GM10847 (cell line): ENCODE data around the gene LSAMP.

Experiments
- POLR2A ChIP-seq: IDR thresholded peaks from 2 replicates; pipeline ENCODE4 v1.6.1; 2011; ENCODE audit not compliant: insufficient read length; ENCODE audit errors: extremely low read depth

The LSAMP gene

DNA sequence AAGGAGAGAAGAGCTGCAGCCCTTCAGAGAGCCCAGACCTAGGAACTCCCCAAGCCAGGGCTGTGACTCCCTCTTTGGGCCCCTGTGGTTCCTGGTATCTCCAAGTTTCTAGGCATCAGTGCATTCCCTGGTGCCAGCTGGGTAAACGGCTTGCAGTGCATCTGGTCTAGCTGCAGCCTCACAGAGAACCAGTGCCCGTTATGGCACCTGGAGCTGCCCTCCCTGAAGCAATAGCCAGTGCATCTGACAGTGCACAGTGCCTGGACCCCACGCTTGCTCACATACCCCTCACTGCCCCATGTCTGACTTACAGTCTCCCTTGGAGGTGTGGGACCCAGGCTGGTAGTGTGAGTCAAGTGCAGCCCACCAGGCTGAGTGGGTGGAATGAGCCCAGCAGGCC lies 52.1 kb downstream of the LSAMP start:
- TF ChIP-seq POLR2A: no peak

DNA sequence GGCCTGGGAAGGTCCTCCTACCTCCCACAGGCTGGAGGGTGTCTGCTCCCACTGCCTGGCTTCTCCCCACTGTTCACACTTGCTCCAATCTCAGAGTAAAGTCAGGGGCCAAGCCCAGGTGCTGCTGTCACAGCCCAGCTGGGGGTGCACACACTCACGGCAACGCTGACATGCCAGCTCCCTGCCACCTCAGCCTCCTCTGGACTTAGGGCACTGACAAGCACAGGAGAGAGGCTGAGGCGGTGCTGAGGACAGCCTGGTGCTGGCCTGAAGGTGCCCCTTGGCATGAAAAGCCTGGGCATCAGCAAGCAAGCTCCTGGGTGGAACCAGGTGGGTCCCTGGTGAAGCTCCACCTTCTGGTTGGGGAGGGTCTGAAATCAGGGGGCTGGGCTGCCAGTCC lies 53.0 kb downstream of the LSAMP start:
- no peak for TF ChIP-seq POLR2A

DNA sequence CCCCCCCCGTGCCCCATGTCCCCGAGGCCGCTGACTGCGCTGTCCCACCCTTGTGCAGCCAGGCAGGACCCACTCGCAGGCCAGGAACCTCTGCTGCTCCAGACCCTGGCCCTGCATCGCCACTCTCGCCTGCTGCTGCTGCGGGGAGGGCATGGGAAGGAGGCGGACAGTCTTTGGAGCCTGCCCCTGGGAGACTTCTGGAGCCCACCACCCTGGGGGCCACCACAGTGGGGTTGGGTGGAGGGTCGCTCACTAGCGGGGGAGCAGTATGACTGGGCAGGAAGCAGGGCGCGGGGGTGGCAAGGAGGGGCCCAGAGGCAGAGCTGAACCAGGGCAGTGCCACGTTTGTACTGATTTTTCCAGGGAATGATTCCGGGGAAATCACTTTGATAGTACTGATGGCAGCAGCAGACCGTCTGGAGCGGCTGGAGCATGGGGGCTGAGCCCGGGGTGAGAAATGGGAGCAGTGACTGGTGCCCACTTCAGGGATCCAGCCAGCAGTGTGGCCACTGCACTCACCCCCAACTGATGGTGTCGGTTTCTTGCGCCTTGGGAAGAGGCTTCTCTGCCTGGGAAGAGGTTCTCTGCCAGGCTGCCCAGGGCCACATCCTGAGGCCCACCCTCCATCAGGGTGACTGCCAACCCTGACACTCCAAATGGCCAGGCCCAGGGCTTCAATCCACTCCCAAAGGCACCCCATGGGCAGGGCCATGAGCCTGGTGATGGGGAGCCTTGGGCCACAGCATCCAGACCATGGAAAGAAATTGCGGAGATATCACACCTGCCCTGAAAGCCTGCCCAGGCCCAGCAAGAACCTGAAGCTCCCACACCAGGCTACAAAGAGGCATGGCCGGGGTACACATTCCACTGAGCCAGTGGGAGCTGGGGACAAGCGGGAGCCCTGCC lies 53.7 kb downstream of the LSAMP start:
- no peak for TF ChIP-seq POLR2A

DNA sequence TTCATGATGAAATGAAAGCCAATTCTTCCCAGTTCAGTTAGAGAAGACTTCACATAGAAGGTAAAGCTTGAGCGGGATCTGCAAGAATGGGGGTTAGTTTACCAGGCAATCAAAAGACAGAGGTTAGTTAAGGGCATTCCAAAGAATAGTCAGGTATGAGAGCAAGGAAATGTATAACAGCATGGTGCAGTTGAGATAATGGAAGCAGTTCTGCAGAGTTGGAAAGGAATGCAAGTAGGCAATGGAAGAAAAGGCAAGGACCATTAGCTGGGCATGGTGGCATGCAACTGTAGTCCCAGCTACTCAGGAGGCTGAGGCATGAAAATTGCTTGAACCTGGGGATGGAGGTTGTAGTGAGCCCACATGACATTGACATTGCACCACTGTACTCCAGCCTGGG lies 55.0 kb downstream of the LSAMP start:
- TF ChIP-seq POLR2A: no peak

DNA sequence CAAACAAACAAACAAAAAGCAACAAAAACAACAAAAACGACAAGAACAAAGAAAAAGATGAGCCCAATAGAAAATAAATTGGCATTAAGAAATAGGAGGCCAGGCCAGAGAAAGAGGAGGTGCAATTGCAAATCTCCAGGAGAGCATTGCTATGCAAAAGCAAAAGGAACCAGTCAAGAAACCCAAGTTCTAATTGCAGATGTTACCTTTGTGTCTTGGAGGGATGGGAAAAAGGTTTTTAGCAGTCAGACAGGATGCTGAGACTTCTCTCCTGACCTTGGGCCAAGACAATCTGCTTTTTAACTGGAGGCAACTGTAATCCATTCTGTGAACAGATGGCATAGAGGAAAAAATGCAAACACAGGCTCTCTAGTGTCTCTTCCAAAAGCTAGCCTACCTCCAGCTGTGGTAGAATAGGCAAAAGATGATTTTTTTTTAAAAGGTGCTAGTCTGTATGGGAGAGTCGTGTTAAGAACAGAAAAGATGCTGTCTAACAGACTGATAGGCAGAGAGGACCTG lies 56.4 kb downstream of the LSAMP start:
- no peak for TF ChIP-seq POLR2A

DNA sequence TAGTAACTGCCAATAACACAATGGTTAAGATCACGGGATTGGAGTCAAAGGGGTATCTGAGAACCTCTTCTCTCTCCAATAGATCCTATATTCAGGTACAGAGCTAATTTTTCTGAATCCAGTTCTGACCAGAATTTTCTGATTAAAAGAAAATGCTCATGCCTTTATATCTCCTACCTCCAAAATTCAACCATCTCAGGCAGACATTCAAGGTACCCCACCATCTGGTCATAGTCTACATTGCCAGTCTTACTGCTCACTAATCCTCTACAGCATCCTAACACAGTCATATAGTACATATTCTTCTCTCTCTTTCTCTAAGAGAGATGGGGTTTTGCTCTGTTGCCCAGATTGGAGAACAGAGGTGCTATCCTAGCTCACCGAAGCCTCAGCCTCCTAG lies 59.1 kb downstream of the LSAMP start:
- TF ChIP-seq POLR2A: no peak

DNA sequence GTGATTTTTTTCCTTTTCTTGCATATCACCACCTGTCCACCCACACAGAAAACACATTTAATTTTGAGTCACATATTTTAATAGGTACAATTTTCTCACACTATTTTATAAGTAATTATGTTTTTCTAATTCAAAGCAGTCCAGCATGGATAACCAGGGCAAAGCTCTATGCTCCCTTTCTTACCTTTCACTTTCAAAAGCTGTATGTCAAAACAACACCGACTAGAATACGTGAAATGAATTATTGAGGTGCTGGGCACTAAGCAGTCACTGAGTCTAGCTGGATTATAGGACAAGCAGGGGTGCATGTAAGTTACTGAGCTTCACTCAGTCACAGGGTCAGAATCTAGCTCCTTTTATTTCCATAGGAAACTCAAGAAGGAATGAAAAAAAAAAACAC lies 60.6 kb downstream of the LSAMP start:
- no peak for TF ChIP-seq POLR2A

DNA sequence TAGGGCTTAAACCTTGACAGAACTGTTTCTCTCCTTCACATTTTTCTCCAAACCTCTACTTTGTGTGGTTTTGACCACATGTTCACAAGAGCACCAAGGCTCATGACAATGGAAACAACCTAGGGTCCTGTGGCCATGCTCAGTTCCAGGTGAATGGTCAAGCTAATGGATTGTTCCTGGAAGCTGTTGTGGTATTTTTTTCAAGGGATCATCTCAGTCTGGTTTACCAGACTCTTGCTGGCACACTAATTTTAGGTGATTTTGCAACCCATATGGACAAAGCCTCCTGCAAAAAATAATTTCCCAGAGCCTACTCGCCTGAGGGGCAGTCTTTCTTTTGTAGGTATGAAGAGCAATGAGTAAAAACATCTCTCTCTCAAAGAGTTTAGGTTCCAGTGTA lies 67.2 kb downstream of the LSAMP start:
- TF ChIP-seq POLR2A: no peak

DNA sequence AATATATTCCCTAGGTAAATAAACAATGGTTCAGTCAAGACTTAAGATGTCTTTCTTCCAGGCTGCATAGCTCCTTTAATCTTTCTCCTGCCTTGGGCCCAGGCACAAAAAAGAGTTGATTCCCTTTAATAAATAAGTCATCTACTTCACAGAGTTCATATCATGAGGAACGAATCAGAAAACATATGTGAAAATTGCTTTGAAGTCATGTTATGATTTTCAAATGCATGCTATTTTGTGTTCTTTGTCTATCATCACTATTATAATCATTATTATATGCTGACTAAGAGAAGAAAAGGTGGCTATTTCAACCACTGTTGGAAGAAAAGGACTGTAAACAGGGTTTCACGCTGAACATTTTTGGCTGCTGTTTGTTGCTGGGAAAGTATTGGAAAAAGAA lies 70.4 kb downstream of the LSAMP start:
- no peak for TF ChIP-seq POLR2A

DNA sequence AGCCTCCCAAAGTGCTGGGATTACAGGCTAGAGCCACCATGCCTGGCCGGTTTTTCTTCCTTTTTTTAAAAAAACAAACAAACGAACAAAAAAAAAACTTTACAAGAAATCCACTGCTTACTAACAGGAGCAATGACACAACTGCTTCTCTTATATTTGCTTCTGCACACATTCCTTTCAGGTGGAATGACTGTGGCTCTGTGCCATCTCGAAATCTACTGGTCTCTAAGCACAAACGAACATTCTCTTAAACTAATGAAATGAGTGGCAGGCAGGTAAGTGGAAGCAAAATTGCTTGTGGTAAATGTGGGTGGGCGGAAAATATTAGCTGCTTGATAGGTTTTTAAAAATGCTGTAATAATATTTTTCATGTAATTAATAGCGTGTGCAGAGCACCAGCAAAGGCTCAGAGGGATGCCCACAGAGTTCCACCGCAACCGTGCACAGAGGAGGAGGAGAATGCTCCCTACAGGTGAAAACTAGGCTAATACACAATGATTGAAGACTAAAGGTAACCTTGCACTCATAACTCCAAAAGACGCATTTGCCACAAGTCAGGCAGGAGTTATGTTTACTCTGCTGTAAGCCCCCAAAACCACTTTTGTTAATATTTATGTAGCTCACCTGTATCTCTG lies 77.4 kb downstream of the LSAMP start:
- TF ChIP-seq POLR2A: no peak

DNA sequence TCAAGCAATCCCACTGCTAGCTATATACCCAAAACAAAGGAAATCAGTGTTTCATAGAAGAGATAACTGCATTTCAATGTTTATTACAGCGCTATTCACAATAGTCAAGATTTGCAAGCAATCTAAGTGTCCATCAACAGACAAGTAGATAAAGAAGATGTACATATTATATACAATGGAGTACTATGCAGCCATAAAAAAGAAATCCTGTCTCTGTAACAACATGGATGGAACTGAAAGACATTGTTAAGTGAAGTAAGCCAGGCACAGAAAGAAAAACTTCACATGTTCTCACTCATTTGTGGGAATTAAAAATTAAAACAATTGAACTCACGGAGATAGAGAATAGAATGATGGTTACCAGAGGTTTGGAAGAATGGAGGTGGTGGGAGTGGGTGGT lies 89.2 kb downstream of the LSAMP start:
- no peak for TF ChIP-seq POLR2A

DNA sequence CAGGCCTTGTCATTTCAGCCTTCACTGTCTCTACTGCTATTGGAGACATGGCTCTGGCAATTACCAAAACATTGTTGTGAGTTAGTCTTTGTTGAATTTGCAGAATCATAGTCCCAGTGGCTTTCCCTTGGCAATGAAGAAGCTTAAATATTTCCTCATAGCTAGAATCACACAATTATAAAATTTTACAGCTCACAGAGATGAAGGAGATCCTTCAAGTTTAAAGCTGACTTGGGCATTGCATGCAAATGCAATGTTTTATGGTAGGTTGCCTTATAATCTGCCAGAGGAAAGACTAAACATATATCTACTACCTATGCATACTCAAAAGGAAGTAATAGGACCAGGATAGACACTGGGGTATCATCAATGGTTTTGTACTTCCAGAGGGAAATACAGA lies 90.9 kb downstream of the LSAMP start:
- TF ChIP-seq POLR2A: no peak

DNA sequence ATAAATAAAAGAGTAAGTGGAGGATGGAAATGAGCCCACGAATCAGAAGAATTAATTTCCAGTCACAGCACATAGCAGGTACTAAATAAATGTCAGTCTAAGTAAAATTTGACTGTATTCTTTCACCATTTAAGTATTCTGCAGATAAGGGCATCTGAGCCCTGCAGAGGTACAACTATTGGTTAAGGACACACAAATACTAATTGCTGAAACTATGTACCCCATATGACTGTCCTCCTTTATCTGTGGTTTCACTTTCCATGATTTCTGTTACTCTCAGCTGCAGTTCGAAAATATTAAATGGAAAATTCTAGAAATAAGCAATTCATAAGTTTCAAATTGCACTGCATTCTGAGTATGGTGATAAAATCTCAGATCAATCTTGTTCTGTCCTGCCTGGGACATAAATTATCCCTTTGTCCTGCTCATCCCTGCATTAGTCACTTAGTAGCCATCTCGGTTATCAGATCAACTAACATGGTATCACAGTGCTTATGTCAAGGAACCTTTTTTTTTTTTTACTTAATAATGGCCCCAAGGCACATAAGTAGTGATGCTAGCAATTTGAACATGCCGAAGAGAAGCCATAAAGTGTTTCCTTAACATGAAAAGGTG lies 95.1 kb downstream of the LSAMP start:
- TF ChIP-seq POLR2A: no peak

DNA sequence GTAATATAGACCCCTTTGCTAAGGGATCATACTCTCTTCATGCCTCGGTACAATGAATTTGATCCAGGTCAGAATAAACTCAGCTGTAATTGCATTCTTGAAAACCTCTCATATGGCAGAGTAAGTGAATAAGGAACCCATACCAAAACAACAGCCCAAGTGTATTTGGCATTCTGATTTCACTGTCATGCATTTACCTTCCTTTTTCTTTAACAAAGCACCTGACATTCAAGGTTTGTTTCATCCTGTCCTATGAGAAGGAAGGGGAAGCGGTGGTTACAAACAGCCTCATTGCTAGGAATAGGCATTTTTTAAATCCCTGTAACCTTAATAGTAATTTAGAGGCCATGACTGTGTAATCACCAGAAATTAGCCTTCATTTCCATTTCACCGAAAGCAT lies 97.1 kb downstream of the LSAMP start:
- no peak for TF ChIP-seq POLR2A

DNA sequence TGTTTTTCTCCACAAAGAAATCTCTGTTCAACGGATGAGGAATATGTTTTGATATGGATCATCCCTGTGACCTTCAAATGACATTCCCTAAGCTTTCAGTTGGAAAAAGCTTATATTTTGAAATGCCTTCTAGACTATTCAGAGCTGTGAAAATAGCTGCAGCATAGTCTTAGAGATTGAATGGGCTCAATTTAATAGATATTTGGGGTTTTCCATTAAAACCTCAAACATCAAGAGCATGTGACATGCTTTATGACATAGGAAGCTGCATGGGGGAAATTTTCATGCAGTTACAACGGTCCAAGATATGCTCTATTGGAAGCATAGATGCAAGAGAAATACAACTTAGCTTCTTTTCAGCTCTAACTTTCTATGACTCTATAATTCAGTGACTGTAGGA lies 102.8 kb downstream of the LSAMP start:
- TF ChIP-seq POLR2A: no peak

DNA sequence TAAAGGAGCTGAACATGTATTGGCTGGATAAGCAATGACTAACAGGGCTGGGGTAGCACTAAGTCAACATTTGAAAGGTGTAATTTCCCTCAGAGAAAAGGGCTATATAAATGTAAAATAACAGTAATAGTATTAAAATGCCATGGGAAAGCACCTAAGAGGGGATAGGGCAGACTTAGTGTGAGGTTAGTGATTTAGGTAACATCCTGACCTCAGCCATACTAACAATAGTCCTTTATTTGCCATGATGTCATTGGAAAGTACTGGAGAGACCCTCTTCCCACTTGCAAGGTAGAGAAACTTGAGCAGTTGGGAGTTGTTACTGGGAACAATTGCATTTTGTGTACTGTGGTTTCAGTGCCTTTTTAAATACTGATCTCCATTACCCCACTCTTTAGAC lies 103.4 kb downstream of the LSAMP start:
- TF ChIP-seq POLR2A: no peak
